SU-DHL-6 (cell line): ENCODE measurements around the gene ELP5.

Source experiments
- H2AFZ ChIP-seq: fragments of 200-600 bp; sonication (generic); 2 replicates; pipeline ENCODE4 v1.6.1; 2014; ENCODE audit warnings: low read depth, mild to moderate bottlenecking, moderate library complexity, mixed read lengths, antibody characterized with exemption, low read length; ENCODE audit not compliant: severe bottlenecking
- H3F3A ChIP-seq: fragments of 200-600 bp; shearing (Covaris generic); 2 replicates; pipeline ENCODE4 v1.6.0; 2016; ENCODE audit warnings: antibody characterized with exemption, mild to moderate bottlenecking; ENCODE audit not compliant: insufficient read depth
- H3K27ac ChIP-seq: fragments of 200-600 bp; sonication (generic); 2 replicates; pipeline ENCODE4 v1.5.1; 2016; ENCODE audit warnings: low read depth, mild to moderate bottlenecking, low read length, moderate library complexity, mixed read lengths
- H3K27me3 ChIP-seq: fragments of 200-600 bp; sonication (generic), shearing (Covaris generic); 2 replicates; pipeline ENCODE4 v1.6.0; 2014; ENCODE audit warnings: mild to moderate bottlenecking, low read length
- H3K36me3 ChIP-seq: fragments of 200-600 bp; sonication (generic); 2 replicates; pipeline ENCODE4 v1.6.1; 2014; ENCODE audit warnings: mild to moderate bottlenecking, low read length, mixed read lengths
- H3K4me2 ChIP-seq: fragments of 300-600, 200-600 bp; shearing (Covaris generic), sonication (generic); 2 replicates; pipeline ENCODE4 v1.6.0; 2014; ENCODE audit warnings: low read length, low read depth, mild to moderate bottlenecking; ENCODE audit not compliant: poor library complexity, severe bottlenecking
- H3K4me3 ChIP-seq: fragments of 200-600 bp; sonication (generic); 2 replicates; pipeline ENCODE4 v1.5.1; 2014; ENCODE audit warnings: antibody characterized with exemption, low read length, mild to moderate bottlenecking, mixed read lengths; ENCODE audit not compliant: insufficient read depth, poor library complexity, severe bottlenecking
- H3K79me2 ChIP-seq: fragments of 200-600 bp; sonication (generic); 2 replicates; pipeline ENCODE4 v1.6.1; 2014; ENCODE audit warnings: mild to moderate bottlenecking, low read length, moderate library complexity; ENCODE audit not compliant: insufficient read depth
- H3K9ac ChIP-seq: fragments of 200-600 bp; sonication (generic); 2 replicates; pipeline ENCODE4 v1.7.0; 2014; ENCODE audit warnings: mild to moderate bottlenecking, low read length
- H3K9me2 ChIP-seq: fragments of 200-600 bp; sonication (generic); replicated peaks from 2 replicates; pipeline ENCODE4 v1.6.1; 2014; ENCODE audit warnings: low read length; ENCODE audit not compliant: insufficient read depth
- H3K9me3 ChIP-seq: fragments of 200-600 bp; sonication (generic); 2 replicates; pipeline ENCODE4 v1.6.1; 2014; ENCODE audit warnings: low read length, mixed read lengths; ENCODE audit not compliant: insufficient read depth
- H4K20me1 ChIP-seq: fragments of 200-600 bp; sonication (generic); 2 replicates; pipeline ENCODE4 v1.6.1; 2014; ENCODE audit warnings: low read depth, mild to moderate bottlenecking, antibody characterized with exemption, low read length, moderate library complexity, mixed read lengths
- EZH2phosphoT487 ChIP-seq: fragments of 200-600 bp; sonication (generic), shearing (Covaris generic); conservative IDR thresholded peaks from 2 replicates; pipeline ENCODE4 v1.6.1; 2018; ENCODE audit warnings: mild to moderate bottlenecking, antibody characterized with exemption, low read length, moderate library complexity, mixed read lengths
- TF ChIP-seq, protein P1 (sequence below): fragments of 200-600 bp; sonication (generic); IDR thresholded peaks from one replicate; pipeline ENCODE4 v1.5.1; 2017; ENCODE audit warnings: antibody characterized with exemption, mild to moderate bottlenecking, low read length, moderate library complexity; ENCODE audit not compliant: insufficient read depth, poor library complexity, severe bottlenecking

Gene ELP5

DNA sequence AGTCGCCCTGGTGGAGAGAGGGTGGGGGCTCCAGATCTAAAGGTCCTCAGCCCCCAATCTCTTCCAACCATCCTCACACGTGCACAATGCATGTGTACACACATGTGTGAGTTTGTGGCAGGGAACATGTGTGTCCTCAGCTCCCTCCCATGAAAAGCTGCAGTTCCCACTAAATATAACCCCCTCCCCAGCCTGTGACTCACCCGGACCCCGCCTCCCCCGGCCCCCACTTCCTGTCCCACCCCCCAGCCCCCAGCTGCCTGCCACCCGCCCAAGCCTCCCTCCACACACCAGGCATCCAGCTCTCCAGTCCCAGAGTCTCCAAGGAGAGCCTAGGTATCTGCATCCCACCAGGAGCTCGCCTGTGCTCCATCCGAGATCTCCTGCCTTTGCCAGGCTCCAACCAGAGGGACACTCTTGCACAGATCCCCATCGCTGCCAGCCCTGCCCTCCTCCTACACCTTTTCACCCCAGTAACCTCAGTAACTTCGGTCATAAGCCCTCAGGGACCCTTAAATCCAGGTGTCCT is 36.3 kb upstream of the ELP5 start:
- no peak overlapping the region for H3K4me3 ChIP-seq
- no peaks in the 10 kb centered on the region for H4K20me1 ChIP-seq
- H3K79me2 ChIP-seq: no peaks in the 10 kb centered on the region

DNA sequence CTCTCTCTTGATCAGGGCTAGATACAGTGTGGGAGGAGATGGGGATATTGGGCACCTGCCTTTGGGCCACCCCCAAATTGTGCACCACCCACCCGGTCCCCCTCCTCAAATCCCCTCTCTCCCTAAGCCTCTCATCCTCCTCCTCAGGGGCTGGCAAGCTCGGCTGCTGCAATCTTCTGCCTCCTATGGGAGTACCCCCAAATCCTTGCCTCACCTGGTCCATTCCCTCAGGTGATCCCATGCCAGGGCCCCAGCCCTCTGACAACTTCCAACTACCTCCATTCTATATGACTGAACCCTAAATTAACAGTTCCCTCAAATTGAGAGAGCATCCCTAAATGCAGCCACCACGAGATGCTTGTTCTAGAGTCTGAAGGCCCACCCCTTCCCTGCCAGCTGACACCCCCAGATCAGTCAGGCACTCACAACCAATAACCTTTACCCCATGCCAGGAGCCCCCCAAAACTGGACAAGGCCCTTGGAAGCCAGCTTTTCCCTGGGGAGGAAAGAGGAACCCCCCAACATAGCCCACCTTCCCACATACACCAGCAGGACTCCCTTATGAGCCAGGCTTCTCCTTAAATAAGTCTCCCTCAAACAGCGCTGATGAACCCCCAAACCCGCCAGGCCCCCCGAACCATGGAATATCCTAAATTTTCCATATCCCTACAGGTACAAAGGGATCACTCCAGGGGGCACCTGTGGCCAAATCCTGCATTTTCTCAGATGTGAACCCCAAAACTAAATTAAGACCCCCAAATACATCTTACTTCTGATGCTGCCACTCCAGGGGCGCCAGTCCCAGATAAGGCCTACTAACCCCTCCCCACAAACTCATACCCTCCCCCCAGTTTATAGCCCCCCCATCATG is 35.5 kb upstream of the ELP5 start:
- no peak overlapping the region for H3K9ac ChIP-seq
- no peaks in the 10 kb centered on the region for H3K27me3 ChIP-seq
- peaks cover 11% of the 10 kb centered on the region; the same call in 1 of the 2 replicates for H3F3A ChIP-seq
- H3K9me2 ChIP-seq: no peaks in the 10 kb centered on the region
- H3K4me3 ChIP-seq: no peak overlapping the region
- no peaks in the 10 kb centered on the region for H3K79me2 ChIP-seq
- H3K9me3 ChIP-seq: no peaks in the 10 kb centered on the region
- H2AFZ ChIP-seq: no peak overlapping the region
- TF ChIP-seq, protein P1, sequence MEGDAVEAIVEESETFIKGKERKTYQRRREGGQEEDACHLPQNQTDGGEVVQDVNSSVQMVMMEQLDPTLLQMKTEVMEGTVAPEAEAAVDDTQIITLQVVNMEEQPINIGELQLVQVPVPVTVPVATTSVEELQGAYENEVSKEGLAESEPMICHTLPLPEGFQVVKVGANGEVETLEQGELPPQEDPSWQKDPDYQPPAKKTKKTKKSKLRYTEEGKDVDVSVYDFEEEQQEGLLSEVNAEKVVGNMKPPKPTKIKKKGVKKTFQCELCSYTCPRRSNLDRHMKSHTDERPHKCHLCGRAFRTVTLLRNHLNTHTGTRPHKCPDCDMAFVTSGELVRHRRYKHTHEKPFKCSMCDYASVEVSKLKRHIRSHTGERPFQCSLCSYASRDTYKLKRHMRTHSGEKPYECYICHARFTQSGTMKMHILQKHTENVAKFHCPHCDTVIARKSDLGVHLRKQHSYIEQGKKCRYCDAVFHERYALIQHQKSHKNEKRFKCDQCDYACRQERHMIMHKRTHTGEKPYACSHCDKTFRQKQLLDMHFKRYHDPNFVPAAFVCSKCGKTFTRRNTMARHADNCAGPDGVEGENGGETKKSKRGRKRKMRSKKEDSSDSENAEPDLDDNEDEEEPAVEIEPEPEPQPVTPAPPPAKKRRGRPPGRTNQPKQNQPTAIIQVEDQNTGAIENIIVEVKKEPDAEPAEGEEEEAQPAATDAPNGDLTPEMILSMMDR: no peak
- no peak for TF ChIP-seq EZH2phosphoT487
- H3K27ac ChIP-seq: no peak overlapping the region
- H3K36me3 ChIP-seq: no peaks in the 10 kb centered on the region
- H3K4me2 ChIP-seq: no peak overlapping the region
- H4K20me1 ChIP-seq: no peaks in the 10 kb centered on the region

More for the DNA sequence above, 36.3 kb upstream of the ELP5 start:
- H3K36me3 ChIP-seq: no peaks in the 10 kb centered on the region
- H3K4me2 ChIP-seq: no peak overlapping the region
- H2AFZ ChIP-seq: no peak overlapping the region
- no peak for TF ChIP-seq EZH2phosphoT487
- TF ChIP-seq, protein P1: no peak
- peaks cover 5% of the 10 kb centered on the region; the same call in 1 of the 2 replicates for H3F3A ChIP-seq
- no peak overlapping the region for H3K9ac ChIP-seq
- no peaks in the 10 kb centered on the region for H3K9me3 ChIP-seq
- no peak overlapping the region for H3K27ac ChIP-seq
- no peaks in the 10 kb centered on the region for H3K9me2 ChIP-seq
- H3K27me3 ChIP-seq: no peaks in the 10 kb centered on the region

DNA sequence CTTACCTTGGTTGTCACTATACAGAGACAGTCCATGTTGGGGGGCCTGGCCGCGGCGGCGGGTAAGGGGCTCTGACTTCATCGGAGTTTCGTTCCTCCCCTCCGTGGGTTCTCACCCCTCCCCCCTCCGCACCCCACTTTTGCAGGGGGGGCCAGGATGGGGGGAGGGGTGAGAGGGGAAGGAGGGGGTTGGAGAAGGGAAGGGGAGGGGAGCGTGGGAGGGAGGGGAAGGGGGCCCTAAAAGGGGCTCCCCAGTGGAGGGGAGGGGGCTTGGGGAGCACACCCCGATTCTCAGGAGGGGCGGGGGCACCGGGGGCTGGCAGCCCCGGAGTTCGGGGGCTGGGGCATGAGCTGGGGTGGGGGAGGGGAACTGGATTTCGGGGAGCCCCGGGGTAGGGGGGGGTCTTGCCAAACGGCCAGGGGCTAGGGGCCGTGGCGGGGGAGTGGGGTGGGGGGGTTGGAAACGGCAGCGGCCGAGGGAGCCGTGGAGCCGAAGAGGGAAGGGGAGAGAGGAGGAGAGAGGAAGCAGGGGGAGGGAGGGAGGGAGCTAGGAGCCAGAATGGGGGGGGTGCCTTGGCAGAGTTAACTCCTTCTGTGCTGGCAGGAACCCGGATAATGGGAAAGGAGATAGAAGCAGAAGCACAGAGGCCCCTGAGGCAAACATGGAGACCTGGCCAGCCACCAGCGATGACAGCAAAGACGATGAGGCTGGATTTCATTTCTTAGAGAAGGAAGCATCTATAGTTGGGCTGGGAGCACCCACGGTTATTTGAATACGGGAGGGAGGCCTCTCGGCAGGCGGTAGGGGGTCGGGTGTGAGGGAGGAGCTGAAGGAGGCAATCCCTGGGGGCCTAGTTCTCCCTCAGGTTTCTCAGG is 34.7 kb upstream of the ELP5 start:
- Histone ChIP-seq H2AFZ (no peak overlapping the region), H3K27me3 (no peaks in the 10 kb centered on the region), H3K9me2 (no peaks in the 10 kb centered on the region), H3K27ac (no peak overlapping the region), H4K20me1 (no peaks in the 10 kb centered on the region), H3K79me2 (no peaks in the 10 kb centered on the region), H3K9ac (no peak overlapping the region), H3K36me3 (no peaks in the 10 kb centered on the region), H3F3A (peaks cover 12% of the 10 kb centered on the region; the same call in 1 of the 2 replicates), H3K4me2 (no peak overlapping the region), H3K9me3 (no peaks in the 10 kb centered on the region), H3K4me3 (no peak overlapping the region)
- TF ChIP-seq, protein P1: no peak
- no peak for TF ChIP-seq EZH2phosphoT487
